H1 (cell line): Measurements from ENCODE around the gene DPYSL3. TPM values are rescaled to one million over a fixed set of nuclear protein-coding genes. Genes with fewer than 3 reads are reported as not detected.

ENCODE experiments used
- GTF2F1 ChIP-seq: IDR thresholded peaks from 2 replicates; pipeline ENCODE4 v1.6.1; 2012; ENCODE audit warnings: low read depth, low read length, improper control_type of control experiment, borderline replicate concordance
- HDAC2 ChIP-seq, 2 experiments: fragments of 300-600 bp in 1 of 2; sonication (generic) in 1 of 2; IDR thresholded peaks; 2 replicates each; pipeline ENCODE4 v1.6.1; 2011 to 2012; ENCODE audit warnings: low read depth in 2 of 2, low read length in 2 of 2, mild to moderate bottlenecking in 2 of 2, moderate library complexity in 2 of 2, borderline replicate concordance in 1 of 2, inconsistent platforms in 1 of 2
- MAFK ChIP-seq: IDR thresholded peaks from 2 replicates; pipeline ENCODE4 v1.6.1; 2012; ENCODE audit warnings: low read depth, mild to moderate bottlenecking, improper control_type of control experiment, low read length
- POLR2A ChIP-seq, 2 experiments: IDR thresholded peaks; 1 replicate in 1 of 2; 2 replicates in 1 of 2; pipeline ENCODE4 v1.6.1; 2011; ENCODE audit warnings: low read depth in 2 of 2, low read length in 2 of 2, mild to moderate bottlenecking in 2 of 2; ENCODE audit errors: control extremely low read depth in 1 of 2
- POU5F1 ChIP-seq: IDR thresholded peaks from 2 replicates; pipeline ENCODE4 v1.6.1; 2011; ENCODE audit warnings: low read depth, mild to moderate bottlenecking, low read length, moderate library complexity
- SIN3A ChIP-seq, 2 experiments: IDR thresholded peaks in 1 of 2; conservative IDR thresholded peaks in 1 of 2; 2 replicates each; pipeline ENCODE4 v1.6.1; 2011 to 2012; ENCODE audit warnings: low read length in 2 of 2, improper control_type of control experiment in 1 of 2, low read depth in 1 of 2, mild to moderate bottlenecking in 1 of 2
- SIRT6 ChIP-seq: IDR thresholded peaks from one replicate; pipeline ENCODE4 v1.7.1; 2012; ENCODE audit warnings: low read length, inconsistent platforms
- SIX5 ChIP-seq: IDR thresholded peaks from 2 replicates; pipeline ENCODE4 v1.6.1; 2011; ENCODE audit warnings: mild to moderate bottlenecking, low read depth, low read length
- SP2 ChIP-seq: IDR thresholded peaks from 2 replicates; pipeline ENCODE4 v1.6.1; 2012; ENCODE audit warnings: mild to moderate bottlenecking, low read length, inconsistent platforms
- TAF1 ChIP-seq: IDR thresholded peaks from 2 replicates; pipeline ENCODE4 v1.6.1; 2011; ENCODE audit warnings: mild to moderate bottlenecking, low read depth, low read length
- TAF7 ChIP-seq: optimal IDR thresholded peaks from 2 replicates; pipeline ENCODE3; 2011; ENCODE audit warnings: low read depth, mild to moderate bottlenecking, inconsistent platforms, low read length, moderate library complexity, borderline replicate concordance
- polyA plus RNA-seq, 7 experiments: library from polyadenylated mRNA; depleted of rRNA in 3 of 7; stranded (reverse) in 5 of 7; unstranded in 2 of 7; fragments of >200 nt in 5 of 7; fragments of 200-250 nt in 2 of 7; gene quantifications; 1 replicate in 5 of 7; 2 replicates in 1 of 7; 4 replicates in 1 of 7; pipeline versions ENCODE4 v1.2.1 to v1.2.3, GENCODE V29; 2011 to 2013; ENCODE audit warnings: missing spikeins in 2 of 7, mixed read lengths in 2 of 7
- total RNA-seq: library from RNA; stranded (reverse); fragmentation: NEBNext Ultra II Directional; extraction: Animal tissue kit (Norgen Biotek cat#: 25700); gene quantifications from 2 replicates; pipeline ENCODE4 v1.2.1, GENCODE V29; 2021
- TF ChIP-seq, protein P1 (sequence below): IDR thresholded peaks from 2 replicates; pipeline ENCODE4 v1.6.1; 2012; ENCODE audit warnings: inconsistent platforms
- TF ChIP-seq, protein P2 (sequence below), 3 experiments: IDR thresholded peaks; 1 replicate in 2 of 3; 2 replicates in 1 of 3; pipeline versions ENCODE4 v1.5.1 to v1.6.1; 2011; ENCODE audit warnings: low read length in 3 of 3, mild to moderate bottlenecking in 3 of 3, inconsistent platforms in 2 of 3, low read depth in 1 of 3, moderate library complexity in 1 of 3; ENCODE audit not compliant: insufficient read depth in 1 of 3; ENCODE audit errors: control extremely low read depth in 1 of 3

The DPYSL3 gene
- total and polyA plus RNA-seq, 2 of the 8 experiments (the other 6 are each of a cell fraction or from before 2014, with no cell fraction given): 268 to 387 TPM

DNA sequence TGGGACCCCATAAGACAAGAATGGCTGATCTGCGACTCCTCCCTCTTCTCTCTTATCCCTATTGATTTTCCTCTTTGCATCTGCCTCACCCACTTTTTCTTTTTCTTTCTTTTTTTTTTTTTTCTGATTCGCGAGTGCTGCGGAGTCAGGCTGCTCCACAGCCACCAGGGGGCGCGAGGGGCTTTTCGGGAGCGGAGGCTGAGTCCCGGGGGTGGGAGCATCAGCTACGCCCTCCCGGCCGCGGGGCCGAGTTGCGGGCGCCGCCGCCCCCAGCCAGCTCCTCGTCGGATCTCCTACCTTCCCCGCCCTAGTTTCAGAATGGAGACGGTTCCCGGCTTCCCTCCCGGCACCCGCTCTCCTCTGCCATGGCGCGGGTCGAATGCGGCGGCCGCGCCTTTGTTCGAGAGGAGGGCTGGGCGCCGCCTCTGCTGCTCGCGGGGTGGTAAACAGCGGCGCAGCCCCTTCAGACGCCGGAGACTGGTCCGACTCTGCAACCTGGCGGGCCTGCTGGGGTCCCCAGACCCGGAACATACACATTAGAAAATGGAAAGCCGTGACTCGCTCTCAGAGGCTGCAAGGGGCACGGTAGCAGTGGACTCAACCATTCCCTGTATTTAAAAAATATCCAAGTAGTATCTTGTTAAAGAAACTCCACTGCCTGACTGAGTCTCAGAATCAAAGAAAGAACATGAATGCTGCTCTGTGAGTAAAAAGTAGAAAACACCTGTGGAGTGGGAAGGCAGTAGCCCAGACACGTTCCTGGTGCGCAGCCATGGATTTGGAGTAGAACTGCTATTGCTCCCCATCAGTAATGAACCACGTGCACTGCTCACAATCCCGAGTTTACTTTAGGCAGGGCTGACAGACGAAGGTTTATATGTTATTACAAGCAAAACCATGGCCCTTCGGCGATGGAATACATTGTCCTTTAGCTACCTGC, 55.7 kb downstream of the DPYSL3 start (continued):
- TF ChIP-seq, protein P1, sequence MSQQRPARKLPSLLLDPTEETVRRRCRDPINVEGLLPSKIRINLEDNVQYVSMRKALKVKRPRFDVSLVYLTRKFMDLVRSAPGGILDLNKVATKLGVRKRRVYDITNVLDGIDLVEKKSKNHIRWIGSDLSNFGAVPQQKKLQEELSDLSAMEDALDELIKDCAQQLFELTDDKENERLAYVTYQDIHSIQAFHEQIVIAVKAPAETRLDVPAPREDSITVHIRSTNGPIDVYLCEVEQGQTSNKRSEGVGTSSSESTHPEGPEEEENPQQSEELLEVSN: 0 out of 2 replicates have a peak, but pooled peaks have one; percentile 6
- TF ChIP-seq, protein P2, sequence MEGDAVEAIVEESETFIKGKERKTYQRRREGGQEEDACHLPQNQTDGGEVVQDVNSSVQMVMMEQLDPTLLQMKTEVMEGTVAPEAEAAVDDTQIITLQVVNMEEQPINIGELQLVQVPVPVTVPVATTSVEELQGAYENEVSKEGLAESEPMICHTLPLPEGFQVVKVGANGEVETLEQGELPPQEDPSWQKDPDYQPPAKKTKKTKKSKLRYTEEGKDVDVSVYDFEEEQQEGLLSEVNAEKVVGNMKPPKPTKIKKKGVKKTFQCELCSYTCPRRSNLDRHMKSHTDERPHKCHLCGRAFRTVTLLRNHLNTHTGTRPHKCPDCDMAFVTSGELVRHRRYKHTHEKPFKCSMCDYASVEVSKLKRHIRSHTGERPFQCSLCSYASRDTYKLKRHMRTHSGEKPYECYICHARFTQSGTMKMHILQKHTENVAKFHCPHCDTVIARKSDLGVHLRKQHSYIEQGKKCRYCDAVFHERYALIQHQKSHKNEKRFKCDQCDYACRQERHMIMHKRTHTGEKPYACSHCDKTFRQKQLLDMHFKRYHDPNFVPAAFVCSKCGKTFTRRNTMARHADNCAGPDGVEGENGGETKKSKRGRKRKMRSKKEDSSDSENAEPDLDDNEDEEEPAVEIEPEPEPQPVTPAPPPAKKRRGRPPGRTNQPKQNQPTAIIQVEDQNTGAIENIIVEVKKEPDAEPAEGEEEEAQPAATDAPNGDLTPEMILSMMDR (IDR thresholded peaks at IDR 0.05; ENCODE audit: control extremely low read depth in 1 of 3, insufficient read depth in 1 of 3, low read depth in 1 of 3, low read length in 3 of 3): peak; percentile 70 to 83 (median 70)
- TF ChIP-seq GTF2F1 (peak; percentile 58; the same call in 1 of the 2 replicates), HDAC2 (IDR thresholded peaks at IDR 0.05; ENCODE audit: borderline replicate concordance in 1 of 2, low read depth in 2 of 2, low read length in 2 of 2) (peak in 1 of 2 experiments; percentile 2; a peak in 1 of 4 replicates), POLR2A (IDR thresholded peaks at IDR 0.05; ENCODE audit: control extremely low read depth in 1 of 2, low read depth in 2 of 2, low read length in 2 of 2) (peak in 1 of 2 experiments; percentile 58; a peak in 2 of 3 replicates), SIRT6 (no peak), SP2 (no peak), MAFK (no peak), SIN3A (conservative IDR thresholded peaks at IDR 0.05 in 1 of 2, IDR thresholded peaks at IDR 0.05 in 1 of 2; ENCODE audit: low read depth in 1 of 2, low read length in 2 of 2) (peak in 1 of 2 experiments; percentile 82; a peak in 2 of 4 replicates), TAF1 (peak; percentile 68), POU5F1 (no peak), SIX5 (no peak), TAF7 (peak; percentile 4)
